Breast epithelium (tissue), 3 donors: ENCODE measurements around the gene NGRN.

Experiments
- CTCF ChIP-seq, 3 donors: fragments of 450-650 bp; IDR thresholded peaks; one replicate each; pipeline ENCODE4 v1.5.1; 2016 to 2017; ENCODE audit warnings: antibody characterized with exemption in 3 of 3, mild to moderate bottlenecking in 3 of 3, moderate library complexity in 3 of 3
- POLR2A ChIP-seq: fragments of 450-650 bp; IDR thresholded peaks from one replicate; pipeline ENCODE4 v1.6.1; 2016; ENCODE audit warnings: antibody characterized with exemption, mild to moderate bottlenecking, moderate library complexity
- POLR2AphosphoS5 ChIP-seq, 3 donors: sonication (generic); formaldehyde crosslinking; IDR thresholded peaks; one replicate each; pipeline ENCODE4 v1.6.1; 2017; ENCODE audit warnings: antibody characterized with exemption in 3 of 3

GRCh38 chr15:90266485-90266884 lies 1.0 kb downstream of the NGRN start:
- TF ChIP-seq POLR2A: no peak
- TF ChIP-seq CTCF (IDR thresholded peaks at IDR 0.05): no peak
- TF ChIP-seq POLR2AphosphoS5 (IDR thresholded peaks at IDR 0.05): no peak
